Suppressor macrophage treated with lipopolysaccharide for 4 hours (primary cell): ENCODE measurements around the gene ALG2.
"Not testable (repeated sequence)": the region's sequence is repeated elsewhere in the genome, so short reads cannot be mapped to it uniquely, and the experiment has no call there.

Experiments used
- DNase-seq: peaks from one replicate; pipeline ENCODE4 v3.0.0-alpha.2; 2020

The ALG2 gene

DNA sequence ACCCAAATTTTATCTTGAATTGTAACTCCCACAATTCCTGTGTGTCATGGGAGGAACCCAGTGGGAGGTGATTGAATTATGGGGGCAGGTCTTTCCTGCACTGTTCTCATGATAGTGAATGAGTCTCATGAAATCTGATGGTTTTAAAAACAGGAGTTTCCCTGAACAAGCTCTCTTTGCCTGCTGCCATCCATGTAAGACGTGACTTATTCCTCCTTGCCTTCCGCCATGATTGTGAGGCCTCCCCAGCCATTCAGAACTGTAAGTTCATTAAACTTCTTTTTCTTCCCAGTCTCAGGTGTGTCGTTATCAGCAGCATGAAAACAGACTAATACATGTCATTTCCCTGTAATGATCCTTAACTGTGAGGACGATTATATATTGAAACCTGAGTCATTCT is 16.1 kb upstream of the ALG2 start:
- DNase-seq = not testable (repeated sequence)

DNA sequence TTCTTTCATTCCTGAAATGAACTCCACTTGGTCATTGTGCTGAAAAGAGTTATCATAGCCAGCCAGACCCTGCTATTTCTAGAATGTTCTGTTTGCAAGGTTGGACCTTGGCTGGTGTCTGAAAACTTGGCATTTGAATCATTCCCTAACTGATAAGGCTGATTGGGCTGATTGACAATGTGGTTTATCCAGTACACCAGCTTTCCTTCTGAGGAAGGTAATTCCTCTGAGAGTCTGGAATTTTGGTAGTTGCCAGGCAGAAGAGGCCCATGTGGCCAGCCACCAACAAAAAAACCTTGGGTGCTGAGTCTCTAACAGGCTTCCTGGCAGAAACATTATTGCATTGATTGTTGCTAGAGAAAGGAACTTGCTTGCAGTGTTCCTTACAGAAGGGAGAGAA is 15.6 kb upstream of the ALG2 start:
- no peak for DNase-seq

DNA sequence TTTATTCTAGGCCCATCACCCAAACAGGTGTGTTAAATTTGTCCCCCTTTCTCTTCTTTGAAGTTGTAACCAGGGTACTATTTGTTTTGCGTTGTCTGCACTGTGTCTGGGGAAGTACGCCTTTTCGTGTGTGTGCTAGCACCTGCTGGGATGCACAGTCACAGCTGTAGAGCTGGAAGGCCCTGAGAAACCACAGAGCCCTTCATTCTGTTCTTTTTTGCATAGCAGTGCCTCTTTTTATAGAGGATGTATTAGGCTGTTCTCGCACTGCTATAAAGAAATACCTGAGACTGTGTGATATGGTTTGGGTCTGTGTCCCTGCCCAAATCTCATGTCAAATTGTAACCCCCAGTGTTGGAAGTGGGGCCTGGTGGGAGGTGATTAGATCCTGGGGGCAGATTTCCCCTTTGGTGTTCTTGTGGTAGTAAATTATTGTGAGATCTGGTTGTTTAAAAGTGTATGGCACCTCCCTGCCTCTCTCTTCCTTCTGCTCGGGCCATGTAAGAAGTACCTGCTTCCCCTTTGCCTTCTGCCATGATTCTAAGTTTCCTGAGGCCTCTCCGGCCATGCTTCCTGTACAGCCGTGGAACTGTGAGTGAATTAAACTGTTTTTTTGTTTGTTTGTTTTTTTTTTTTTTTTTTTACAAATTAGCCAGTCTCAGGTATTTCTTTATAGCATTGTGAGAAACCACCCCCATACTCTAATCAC is 14.3 kb upstream of the ALG2 start:
- no peak for DNase-seq

DNA sequence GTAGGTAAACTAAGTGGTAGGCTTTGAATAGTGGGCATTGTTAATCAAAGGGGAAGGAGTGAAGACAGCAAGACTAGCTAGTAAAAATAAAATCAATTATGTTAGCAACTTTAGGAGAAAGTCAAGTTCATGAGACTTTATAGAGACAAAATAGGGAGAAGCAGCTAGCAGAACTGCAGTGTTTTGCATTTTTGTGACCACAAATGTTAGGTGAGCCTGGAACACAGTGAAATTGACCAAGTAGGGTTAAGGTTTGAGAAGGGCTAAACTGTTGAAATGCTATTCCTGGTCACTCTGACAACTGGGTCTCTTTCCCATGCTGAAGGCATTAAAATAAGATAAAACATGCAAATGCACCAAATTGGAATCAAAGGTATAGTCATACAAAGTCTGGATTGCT is 13.3 kb upstream of the ALG2 start:
- DNase-seq = no peak

DNA sequence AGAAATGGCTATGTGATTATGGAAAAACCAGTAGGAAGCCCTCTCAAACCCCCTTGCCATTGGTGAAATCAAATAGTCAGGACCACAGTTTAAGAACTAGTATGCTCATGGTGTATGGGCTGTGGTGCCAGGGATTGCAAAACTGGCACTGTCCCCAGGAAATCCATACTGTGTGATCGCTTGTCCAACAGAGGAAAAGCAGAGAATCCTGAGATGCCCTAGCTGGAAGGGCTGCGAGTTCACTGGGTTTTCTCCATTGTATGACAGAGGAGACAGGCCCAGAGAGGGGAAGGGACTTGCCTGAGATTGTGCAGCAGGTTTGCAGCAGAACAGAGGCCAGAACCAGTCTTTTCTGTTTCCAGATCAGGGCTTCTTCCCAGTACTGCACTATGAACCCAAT is 12.9 kb upstream of the ALG2 start:
- no peak for DNase-seq

DNA sequence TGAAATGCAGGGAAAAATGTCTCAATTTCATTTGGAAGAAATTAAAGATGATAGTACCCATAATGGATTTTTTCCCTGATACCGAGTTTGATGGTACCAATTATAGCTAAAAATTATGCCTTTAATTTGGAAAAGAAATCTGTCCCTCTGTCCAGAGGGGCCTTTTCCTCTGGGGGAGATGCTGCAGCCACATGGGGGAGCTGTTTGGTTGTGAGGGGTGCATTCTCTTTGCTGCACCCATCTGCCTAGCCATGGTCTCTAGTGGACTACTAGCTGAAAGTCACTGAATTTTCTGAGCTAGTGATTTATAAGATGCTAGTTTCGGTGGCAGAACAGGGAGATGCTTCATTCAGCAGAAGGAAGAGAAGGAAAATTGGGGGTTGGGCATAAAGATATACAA is 10.0 kb upstream of the ALG2 start:
- DNase-seq = peak; percentile 42

DNA sequence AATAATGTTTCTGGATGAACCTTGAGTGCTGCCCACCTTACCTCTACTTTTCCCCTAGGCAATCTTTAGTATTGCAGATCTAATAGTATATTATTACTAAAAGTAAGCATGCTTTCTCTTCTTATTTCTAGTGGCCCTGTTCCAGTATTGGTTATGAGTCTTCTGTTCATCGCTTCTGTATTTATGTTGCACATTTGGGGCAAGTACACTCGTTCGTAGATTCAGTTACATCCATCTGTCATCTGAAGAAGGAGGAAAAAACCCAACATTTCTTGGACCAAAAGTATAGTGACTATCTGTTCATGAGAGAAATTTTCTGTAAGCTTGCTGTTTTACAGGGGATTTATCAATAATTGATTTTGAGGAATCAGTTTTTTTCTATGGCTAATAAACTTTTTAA is 8.5 kb upstream of the ALG2 start:
- DNase-seq = no peak

DNA sequence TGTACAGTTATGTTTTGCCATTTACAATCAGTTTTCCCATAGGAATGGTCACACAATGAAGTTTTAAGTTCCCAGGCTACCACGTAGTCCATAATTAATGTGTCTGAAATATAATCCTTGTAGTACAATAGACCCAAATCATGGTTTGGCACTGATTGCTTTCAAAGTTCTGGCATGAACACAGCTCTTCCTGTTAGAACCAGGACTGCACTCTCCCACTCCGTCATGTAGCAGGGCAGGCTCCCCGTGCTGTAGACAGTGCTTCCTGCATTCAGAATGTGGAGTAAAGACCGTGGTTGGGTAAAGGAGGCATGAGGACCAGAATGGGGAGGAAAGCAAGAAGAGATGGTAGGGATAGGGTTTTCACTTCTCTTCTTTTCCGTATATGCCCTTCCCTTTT is 4.3 kb upstream of the ALG2 start:
- no peak for DNase-seq

DNA sequence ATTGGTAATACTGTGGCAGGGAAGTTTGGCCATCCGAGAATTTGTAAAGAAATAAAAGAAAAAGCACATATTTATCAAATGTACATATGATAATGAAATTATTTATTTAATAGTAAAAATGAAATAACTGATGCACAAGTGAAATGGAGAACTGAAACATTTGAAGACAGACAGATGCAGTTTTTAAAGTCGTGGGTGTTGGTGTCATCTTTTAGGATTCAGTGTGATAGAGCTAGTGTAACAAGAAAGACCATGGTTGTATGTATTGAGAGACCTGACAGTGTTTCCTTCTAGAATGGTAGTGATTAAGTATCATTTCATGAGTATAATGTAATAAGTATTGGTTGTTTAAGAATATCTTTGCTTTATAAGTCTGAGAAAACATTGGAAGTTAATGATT is 2.7 kb upstream of the ALG2 start:
- peak; percentile 45 for DNase-seq

DNA sequence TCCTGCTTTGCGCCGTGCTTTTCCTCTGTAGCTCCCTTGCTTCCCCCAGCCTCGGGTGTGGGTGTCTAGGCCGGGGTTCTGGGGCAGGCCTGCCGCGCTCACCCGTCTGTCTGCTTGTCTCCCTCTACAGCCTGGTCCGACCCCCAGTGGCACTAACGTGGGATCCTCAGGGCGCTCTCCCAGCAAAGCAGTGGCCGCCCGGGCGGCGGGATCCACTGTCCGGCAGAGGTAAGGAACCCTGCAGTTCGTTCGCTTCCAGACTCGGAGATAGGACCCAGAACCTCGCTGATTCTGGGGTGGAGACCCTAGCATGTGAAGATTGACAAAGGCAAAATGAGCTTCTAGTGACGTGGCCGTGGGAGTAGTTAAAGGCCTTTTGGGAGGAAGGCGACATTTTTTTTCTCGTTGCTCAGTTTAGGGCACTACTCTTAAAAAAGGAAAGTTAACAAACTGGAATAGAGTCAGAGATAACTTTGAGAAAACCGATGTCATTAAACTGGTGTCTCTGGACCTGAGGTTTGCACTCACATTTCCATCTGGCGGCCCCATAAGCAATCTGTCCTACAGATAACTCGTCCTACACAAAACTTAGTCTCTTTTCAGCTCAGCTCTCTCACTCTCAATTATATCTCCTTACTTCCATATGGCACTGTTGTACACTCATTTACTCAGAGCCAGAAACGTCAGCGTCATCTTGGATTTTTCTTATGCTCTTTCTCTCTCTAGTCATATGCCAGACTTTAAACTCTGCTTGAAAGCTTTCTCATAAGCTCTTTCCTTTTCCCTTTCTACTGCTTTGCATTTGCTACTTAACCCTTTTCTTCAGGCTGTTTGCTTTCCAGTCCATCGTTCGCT is 901 bp upstream of the ALG2 start:
- peak; percentile 51 for DNase-seq

DNA sequence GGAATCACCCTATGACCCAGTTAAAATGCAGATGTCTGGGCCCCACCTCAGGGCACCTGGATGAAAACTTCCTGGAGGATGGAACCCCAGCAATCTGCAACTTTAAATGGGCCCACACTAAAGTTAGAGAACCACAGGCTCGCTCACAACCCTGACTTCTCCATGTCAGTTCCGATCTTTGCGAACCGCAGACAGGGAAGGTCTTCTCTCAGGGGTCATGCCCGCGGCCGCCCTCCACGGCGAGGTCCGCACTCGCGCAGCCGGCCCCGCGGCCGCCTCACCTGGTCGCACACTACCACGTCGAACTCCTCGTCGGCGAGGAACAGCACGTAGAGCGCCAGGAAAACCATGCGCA is 499 bp downstream of the ALG2 start:
- no peak for DNase-seq

DNA sequence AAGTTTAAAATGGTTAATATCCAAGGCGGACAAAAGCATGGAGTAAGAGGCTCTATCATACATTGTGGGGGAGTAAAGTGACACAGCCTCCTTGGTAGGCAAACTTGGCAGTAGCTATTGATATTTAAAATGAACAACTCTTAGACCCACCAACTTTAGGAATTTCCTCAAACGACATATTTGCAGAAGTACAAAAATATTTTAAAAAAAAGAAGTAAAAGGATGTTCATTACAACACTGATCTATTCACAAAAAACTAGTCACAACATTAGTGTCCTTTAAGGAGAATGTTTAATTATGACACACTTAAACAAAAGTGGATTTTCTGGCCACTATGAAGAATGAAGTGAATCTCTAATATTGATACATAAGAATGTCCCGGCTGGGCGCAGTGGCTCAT is 1.7 kb downstream of the ALG2 start:
- DNase-seq = no peak

DNA sequence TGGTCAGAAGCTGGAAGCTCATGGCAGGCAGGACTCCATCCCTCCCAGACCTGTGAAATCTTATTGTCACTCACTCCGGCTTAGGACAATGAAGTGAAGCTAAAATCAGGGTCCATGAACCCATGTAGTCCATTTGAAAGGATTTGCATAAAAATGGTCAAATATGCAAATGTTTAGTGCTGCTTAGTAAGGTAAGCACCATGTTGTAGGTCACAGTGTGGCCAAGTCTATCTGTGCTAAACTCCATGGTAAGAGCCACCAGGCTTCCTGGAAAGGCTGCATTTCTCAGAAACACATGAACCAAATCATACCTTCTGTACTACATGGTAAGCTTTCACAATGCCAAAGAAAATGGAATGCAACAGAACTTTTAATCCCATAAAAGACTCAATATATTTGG is 5.7 kb downstream of the ALG2 start:
- DNase-seq = no peak

DNA sequence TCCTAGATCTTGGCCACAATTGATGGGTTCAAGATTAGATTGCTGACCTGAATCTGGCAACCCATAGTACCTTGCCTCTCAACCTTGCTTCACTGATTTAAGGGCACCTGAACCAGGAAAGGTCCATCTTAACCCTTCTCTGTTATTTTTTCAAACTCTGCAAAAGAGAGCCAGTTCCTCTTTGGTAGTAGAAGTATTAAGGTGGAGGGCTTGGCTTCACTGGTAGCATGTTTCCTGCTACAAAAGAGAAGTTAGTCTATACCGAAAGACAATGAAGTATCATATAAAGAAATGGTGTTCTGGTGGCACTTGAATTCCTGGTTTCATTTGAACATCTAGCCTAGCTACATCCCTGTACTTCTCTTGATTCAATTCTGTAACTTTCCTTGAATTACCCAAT is 8.5 kb downstream of the ALG2 start:
- DNase-seq = no peak

DNA sequence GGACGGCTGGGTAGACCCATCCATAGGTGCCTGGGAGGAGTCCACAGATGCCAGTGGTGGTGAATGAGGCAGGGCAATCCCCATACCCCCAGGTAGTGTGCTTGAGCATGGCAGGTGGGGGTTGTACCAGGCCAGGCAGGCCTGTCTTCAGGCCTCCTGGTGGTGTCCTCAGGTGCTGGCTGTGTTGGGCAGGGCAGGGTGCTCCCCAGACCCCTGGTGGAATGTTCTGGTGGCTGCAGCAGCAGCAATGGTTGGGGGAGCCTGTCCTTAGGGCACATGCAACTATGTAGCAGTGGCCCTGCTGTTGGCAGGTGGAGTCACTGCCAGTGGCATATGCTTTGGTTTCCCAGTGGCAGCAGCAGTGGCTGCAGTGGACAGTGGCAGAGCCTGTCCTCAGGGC is 10.0 kb downstream of the ALG2 start:
- DNase-seq = no peak

DNA sequence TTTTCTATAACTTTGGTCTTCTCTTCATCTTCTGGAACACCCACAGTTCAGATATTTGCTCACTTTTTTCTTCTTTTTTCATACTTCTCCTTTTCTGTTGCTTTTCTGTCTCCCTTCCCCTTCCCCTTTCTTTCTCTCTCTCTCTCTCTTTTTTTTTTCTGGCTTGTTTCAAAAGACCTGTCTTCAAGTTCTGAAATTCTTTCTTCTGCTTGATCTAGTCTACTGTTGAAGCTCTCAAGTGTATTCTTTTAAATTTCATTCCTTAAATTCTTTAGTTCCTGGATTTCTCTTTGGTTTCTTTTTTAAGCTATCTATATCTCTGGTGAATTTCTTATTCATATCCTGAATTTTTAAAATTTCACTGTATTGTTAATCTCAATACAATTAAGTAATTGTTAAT is 11.2 kb downstream of the ALG2 start:
- no peak for DNase-seq

DNA sequence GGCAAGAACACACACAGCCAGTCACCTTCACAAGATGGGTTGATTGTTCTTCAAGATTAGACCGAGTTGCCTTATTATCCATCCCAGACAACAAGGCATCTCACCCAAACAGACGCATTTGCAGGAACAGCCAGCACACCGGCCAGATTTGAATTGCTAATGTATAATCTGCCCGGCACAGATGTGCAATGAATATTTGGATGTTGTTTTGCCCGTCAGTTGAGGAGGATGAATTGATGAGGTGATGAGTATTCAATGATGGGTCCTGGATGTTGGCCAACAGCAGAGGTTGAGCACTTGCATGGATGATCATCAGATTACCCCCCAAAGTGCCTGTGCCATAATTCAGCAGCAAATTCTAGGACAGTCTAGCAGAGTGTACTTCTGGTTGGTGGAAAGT is 20.1 kb downstream of the ALG2 start:
- no peak for DNase-seq

DNA sequence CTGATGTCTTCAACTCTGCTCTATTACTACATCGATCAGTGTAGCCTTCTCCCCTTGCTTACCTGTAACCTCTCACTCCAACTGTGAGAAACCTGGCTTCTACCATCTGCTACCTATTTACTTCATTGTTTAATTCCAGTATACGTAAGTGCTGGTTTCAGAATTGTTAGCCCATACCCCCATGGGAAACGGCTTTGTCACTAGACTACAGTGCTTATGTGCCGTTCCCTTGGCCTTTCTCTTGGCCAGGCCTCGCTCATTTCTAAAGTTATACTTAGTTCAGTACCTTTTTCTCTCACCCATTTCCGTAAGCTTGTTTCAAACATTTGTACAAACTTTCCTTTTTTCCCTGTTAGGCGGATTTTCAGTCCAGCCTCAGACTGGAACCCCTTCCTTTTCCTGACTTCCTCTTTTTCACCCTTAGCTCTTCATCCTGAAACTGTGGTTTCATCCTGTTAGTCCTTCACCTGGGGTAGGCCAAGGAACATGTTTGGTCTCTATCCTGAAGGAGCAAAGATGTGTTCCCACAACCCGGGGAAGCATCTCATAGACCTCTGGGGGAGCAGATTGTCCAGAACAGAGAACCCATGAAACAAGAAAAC is 21.7 kb downstream of the ALG2 start:
- DNase-seq = no peak

DNA sequence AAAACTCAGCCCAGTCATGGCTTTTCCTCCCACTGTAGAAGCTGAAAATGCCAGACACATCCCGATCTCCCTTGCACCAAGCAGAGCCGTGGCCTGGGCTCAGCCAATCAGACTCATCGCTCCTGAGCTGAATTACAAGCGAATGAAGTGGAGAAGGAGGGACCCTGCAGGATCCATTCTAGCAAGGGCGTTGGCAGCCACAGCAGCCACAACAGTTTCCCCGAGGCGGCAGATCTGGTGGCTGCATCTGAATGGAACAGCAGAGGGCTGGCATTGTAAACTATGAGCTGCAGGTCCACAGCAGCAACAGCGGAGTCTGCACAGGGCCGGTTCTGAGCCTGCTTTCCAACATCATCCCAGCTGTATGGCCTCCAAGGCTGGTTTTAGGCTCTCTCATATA is 23.8 kb downstream of the ALG2 start:
- no peak for DNase-seq

DNA sequence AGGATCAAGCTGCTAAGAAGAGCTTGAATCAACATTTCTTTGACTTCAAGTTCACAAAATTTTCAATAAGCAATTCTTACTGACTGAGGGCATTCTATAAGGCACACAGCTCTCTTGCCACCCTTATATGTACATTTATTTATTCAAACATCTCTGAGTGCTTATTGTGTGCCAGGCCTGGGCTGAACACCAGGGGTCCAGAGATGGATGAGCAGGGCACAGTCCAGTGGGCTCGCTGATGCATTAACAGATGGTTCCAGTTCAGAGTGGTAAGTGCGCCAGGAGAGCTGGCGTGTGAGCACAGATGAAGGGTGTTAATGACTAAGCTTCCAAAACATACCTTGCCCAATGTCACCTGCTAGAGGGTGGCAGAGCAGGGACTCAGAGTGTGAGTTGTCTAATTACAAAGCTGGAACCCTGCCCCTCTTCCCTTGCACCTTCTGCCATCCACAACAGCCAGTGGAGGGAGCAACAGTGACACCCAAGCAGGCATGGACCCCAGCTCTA is 24.6 kb downstream of the ALG2 start:
- no peak for DNase-seq

DNA sequence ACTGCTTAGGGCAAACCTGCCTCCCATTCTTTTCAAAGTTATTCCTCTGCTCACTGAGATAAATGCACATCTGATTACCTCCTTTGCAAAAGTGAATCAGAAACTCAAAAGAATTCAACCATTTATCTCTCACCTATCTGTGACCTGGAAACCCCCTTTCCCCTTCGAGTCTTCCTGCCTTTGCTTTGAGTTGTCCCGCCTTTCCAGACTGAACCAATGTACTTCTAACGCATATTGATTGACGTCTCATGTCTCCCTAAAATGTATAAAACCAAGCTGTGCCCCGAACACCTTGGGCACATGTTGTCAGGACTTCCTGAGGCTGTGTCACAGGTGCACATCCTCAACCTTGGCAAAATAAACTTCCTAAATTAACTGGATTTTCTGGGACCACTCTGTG is 25.3 kb downstream of the ALG2 start:
- not testable (repeated sequence) for DNase-seq

DNA sequence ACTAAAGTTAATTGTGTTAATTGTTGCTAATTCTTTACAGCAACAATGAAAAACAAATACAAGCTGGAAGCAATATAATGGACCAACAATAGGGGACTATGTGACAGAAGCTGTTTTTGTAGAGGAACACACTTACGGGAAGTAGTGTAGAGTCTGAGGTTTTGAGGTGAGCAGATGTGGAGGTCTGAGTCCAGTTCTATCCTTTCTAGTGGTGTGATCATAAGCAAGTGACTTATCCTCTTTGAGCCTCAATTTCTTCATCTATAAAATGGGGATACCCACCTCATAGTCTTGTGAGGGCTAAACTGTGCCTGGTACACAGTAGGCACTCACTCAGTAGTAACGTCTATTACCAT is 28.3 kb downstream of the ALG2 start:
- no peak for DNase-seq

DNA sequence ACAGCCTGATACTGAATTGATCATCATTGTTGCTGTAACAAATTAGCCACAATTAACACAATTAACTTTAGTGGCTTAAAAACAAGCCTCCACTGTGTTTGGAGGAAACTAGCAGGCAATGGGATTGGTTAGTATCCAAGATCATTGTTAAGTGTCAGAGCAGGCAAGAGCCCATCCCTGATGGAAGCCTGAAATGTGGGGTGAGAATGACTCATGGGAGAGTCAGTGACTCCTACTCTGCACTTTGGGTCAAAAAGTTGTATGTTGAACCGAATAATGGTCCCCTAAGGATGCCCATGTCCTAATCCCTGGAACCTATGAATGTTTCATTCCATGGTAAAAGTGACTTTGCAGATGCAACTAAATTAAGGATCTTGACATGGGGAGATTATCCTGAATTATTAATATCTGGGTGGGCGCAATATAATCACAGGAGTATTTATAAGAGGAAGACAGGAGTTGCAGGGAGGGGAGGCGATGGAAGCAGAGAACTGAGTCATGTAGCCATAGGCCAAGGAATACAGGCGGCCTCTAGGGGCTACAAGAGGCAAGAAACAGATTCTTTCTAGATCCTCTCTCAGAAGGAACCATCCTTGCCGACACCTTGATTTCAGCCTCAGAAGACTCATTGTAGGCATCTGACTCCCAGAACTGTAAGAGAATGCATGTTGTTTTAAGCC is 28.8 kb downstream of the ALG2 start:
- DNase-seq = no peak
